ENCODE data around the gene MOB1A. TPM values are rescaled to one million over a fixed set of nuclear protein-coding genes. Genes with fewer than 3 reads are reported as not detected.
A peak's percentile ranks its signal among the peaks of the same experiment; 100 is the strongest.

The MOB1A gene
- total RNA-seq, 1 experiment from 2014 or later: 95.1 TPM

- Histone ChIP-seq H3K9ac (ENCODE audit: extremely low read depth, insufficient read length, low read length) (no peak overlapping the region), H3K9me3 (ENCODE audit: control insufficient read depth, low read depth, low read length) (no peaks in the 10 kb centered on the region), H2AK5ac (ENCODE audit: insufficient read length, low read length) (no peak overlapping the region), H3K14ac (ENCODE audit: insufficient read depth, low read length) (no peak overlapping the region), H3K4me1 (ENCODE audit: insufficient read depth, low read length) (no peaks in the 10 kb centered on the region), H4K91ac (ENCODE audit: insufficient read length, low read depth, low read length) (no peak overlapping the region), H3K27ac (ENCODE audit: insufficient read length, low read depth, low read length) (no peak overlapping the region), H3K56ac (ENCODE audit: insufficient read length, low read depth, low read length) (no peak overlapping the region), H4K5ac (ENCODE audit: insufficient read length, low read depth, low read length) (no peak overlapping the region), H2BK12ac (ENCODE audit: insufficient read length, low read depth, low read length) (no peak overlapping the region), H3K18ac (ENCODE audit: insufficient read length, low read depth, low read length) (no peak overlapping the region), H3K4me2 (ENCODE audit: insufficient read depth, insufficient read length, low read length) (no peak overlapping the region), H3K79me2 (ENCODE audit: insufficient read depth, low read length) (no peaks in the 10 kb centered on the region), H2BK20ac (ENCODE audit: low read depth, low read length, poor library complexity, severe bottlenecking) (no peak overlapping the region), H3K23me2 (ENCODE audit: insufficient read length, low read depth, low read length, poor library complexity, severe bottlenecking) (no peaks in the 10 kb centered on the region), H3K79me1 (ENCODE audit: insufficient read depth, low read depth, low read length, poor library complexity, severe bottlenecking) (no peaks in the 10 kb centered on the region), H3K27me3 (ENCODE audit: insufficient read depth, low read length) (no peaks in the 10 kb centered on the region), H4K8ac (replicated peaks; ENCODE audit: insufficient read length, low read depth, low read length) (no peak overlapping the region), H2BK15ac (ENCODE audit: low read depth, low read length) (no peak overlapping the region), H3K23ac (ENCODE audit: insufficient read length, low read depth, low read length) (no peak overlapping the region), H2BK5ac (ENCODE audit: insufficient read length, low read length) (no peak overlapping the region), H4K20me1 (ENCODE audit: control insufficient read depth, insufficient read depth, insufficient read length) (no peaks in the 10 kb centered on the region), H3K4ac (ENCODE audit: low read depth, low read length) (no peak overlapping the region), H3T11ph (ENCODE audit: low read length) (no peak overlapping the region), H2AFZ (ENCODE audit: low read length) (no peak overlapping the region), H2BK120ac (ENCODE audit: low read depth, low read length, poor library complexity, severe bottlenecking) (no peak overlapping the region)
- Mint-ChIP-seq H3K27me3 (ENCODE audit: low read depth) (peaks cover 1% of the 10 kb centered on the region), H3K4me1 (peaks cover 6 to 9% of the 10 kb centered on the region in 2 experiments; a peak in 2 of 4 replicates), H3K36me3 (ENCODE audit: insufficient read depth in 1 of 3, low read depth in 3 of 3) (peaks cover 15 to 48% (median 36%) of the 10 kb centered on the region in 3 experiments; a peak in 6 of 7 replicates), H3K9me3 (no peaks in the 10 kb centered on the region), H3K4me3 (no peak overlapping the region), H3K27ac (peak overlapping the region in 2 of 3 experiments; percentile 19 to 58; a peak in 2 of 7 replicates)
- no CpG with 5 or more reads among the region's 6 CpGs for WGBS (ENCODE audit: extremely low coverage, insufficient read length, low lambda C conversion rate)
- DNase-seq: no peak
- TF ChIP-seq, protein P1, sequence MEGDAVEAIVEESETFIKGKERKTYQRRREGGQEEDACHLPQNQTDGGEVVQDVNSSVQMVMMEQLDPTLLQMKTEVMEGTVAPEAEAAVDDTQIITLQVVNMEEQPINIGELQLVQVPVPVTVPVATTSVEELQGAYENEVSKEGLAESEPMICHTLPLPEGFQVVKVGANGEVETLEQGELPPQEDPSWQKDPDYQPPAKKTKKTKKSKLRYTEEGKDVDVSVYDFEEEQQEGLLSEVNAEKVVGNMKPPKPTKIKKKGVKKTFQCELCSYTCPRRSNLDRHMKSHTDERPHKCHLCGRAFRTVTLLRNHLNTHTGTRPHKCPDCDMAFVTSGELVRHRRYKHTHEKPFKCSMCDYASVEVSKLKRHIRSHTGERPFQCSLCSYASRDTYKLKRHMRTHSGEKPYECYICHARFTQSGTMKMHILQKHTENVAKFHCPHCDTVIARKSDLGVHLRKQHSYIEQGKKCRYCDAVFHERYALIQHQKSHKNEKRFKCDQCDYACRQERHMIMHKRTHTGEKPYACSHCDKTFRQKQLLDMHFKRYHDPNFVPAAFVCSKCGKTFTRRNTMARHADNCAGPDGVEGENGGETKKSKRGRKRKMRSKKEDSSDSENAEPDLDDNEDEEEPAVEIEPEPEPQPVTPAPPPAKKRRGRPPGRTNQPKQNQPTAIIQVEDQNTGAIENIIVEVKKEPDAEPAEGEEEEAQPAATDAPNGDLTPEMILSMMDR (conservative IDR thresholded peaks at IDR 0.05): no peak
These were observed 42.4 kb upstream of the MOB1A start for GRCh38 chr2:74221091-74221490.

All from H9 (cell line).